GM12801 (cell line): ENCODE results near the gene DCAF15.

Source experiments
- CTCF ChIP-seq: IDR thresholded peaks from one replicate; pipeline ENCODE4 v1.5.1; 2011; ENCODE audit warnings: control low read depth; ENCODE audit not compliant: insufficient read length; ENCODE audit errors: extremely low read depth

The DCAF15 gene

GRCh38 chr19:13946414-13946813 is 5.9 kb upstream of the DCAF15 start:
- no peak for TF ChIP-seq CTCF

GRCh38 chr19:13951043-13951442 is 1.3 kb upstream of the DCAF15 start:
- no peak for TF ChIP-seq CTCF

- TF ChIP-seq CTCF: no peak
Measured at GRCh38 chr19:13951799-13952153, 533 bp upstream of the DCAF15 start.

GRCh38 chr19:13952931-13953531 is 722 bp downstream of the DCAF15 start:
- TF ChIP-seq CTCF: no peak

GRCh38 chr19:13954185-13954584 is 1.9 kb downstream of the DCAF15 start:
- no peak for TF ChIP-seq CTCF

- TF ChIP-seq CTCF: no peak
Measured at GRCh38 chr19:13955662-13956364, 3.5 kb downstream of the DCAF15 start.

GRCh38 chr19:13956365-13956744 is 4.0 kb downstream of the DCAF15 start:
- no peak for TF ChIP-seq CTCF
